ENCODE results near the gene CADM4. TPM values are rescaled to one million over a fixed set of nuclear protein-coding genes. Genes with fewer than 3 reads are reported as not detected.
A peak's percentile ranks its signal among the peaks of the same experiment; 100 is the strongest.

The CADM4 gene
- total RNA-seq, 3 donors from 2014 or later: 2.1 to 20.8 (median 18.0) TPM

DNA sequence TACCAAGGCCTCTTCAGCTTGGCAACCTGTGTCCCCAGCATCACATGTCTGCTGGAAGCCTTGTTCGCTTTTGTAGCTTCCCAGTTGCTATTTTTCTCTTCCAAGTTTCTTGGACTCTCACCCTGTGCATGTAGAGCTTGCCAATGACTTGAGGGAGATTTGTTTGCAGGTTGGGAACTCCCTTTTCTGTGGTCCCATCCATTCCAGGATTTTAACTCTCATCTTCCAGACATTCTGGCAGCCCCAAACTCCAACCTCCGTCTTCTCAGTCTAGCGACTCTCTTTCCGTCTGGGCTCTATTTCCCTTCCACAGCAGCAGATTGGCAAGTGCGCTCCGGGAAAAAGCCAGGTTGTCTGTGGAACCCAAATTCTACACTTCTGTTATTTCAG lies 21.3 kb upstream of the CADM4 start:
- Histone ChIP-seq H3K27me3 (no peaks in the 10 kb centered on the region), H3K27ac (peak overlapping the region in 1 of 2 donors; percentile 19)
- intact Hi-C loops (cut with DNase I; ENCODE audit: low total_unique reads): loop anchor here (5.0 kb wide), 1 partner anchor 1584 kb away; the partner anchor contains the start of gene ZNF574

GRCh38 chr19:43660301-43660970 lies 20.8 kb upstream of the CADM4 start:
- Histone ChIP-seq H3K27ac (peak overlapping the region in 1 of 2 donors; percentile 19), H3K4me3 (no peak overlapping the region), H3K36me3 (no peaks in the 10 kb centered on the region), H3K4me1 (no peaks in the 10 kb centered on the region), H3K27me3 (no peaks in the 10 kb centered on the region), H3K9me3 (no peaks in the 10 kb centered on the region)
- no peak for TF ChIP-seq POLR2A (IDR thresholded peaks at IDR 0.05)
- no peak for TF ChIP-seq POLR2AphosphoS5 (IDR thresholded peaks at IDR 0.05)
- TF ChIP-seq, protein P1, sequence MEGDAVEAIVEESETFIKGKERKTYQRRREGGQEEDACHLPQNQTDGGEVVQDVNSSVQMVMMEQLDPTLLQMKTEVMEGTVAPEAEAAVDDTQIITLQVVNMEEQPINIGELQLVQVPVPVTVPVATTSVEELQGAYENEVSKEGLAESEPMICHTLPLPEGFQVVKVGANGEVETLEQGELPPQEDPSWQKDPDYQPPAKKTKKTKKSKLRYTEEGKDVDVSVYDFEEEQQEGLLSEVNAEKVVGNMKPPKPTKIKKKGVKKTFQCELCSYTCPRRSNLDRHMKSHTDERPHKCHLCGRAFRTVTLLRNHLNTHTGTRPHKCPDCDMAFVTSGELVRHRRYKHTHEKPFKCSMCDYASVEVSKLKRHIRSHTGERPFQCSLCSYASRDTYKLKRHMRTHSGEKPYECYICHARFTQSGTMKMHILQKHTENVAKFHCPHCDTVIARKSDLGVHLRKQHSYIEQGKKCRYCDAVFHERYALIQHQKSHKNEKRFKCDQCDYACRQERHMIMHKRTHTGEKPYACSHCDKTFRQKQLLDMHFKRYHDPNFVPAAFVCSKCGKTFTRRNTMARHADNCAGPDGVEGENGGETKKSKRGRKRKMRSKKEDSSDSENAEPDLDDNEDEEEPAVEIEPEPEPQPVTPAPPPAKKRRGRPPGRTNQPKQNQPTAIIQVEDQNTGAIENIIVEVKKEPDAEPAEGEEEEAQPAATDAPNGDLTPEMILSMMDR (IDR thresholded peaks at IDR 0.05): no peak
- intact Hi-C loops (cut with DNase I; ENCODE audit: low total_unique reads): loop anchor here (5.0 kb wide), 1 partner anchor 1583 kb away; the partner anchor contains the start of gene ZNF574
- DNase-seq (ENCODE audit: low spot score in 2 of 2): no peak

More for the DNA sequence above, 21.3 kb upstream of the CADM4 start:
- DNase-seq (ENCODE audit: low spot score in 2 of 2): no peak
- Histone ChIP-seq H3K4me3 (no peak overlapping the region), H3K9me3 (no peaks in the 10 kb centered on the region), H3K36me3 (no peaks in the 10 kb centered on the region), H3K4me1 (no peaks in the 10 kb centered on the region)
- TF ChIP-seq POLR2A (IDR thresholded peaks at IDR 0.05): no peak
- TF ChIP-seq POLR2AphosphoS5 (IDR thresholded peaks at IDR 0.05): no peak
- TF ChIP-seq, protein P1 (IDR thresholded peaks at IDR 0.05): no peak

- TF ChIP-seq, protein P1 (IDR thresholded peaks at IDR 0.05): no peak
- TF ChIP-seq POLR2A (IDR thresholded peaks at IDR 0.05) (no peak), POLR2AphosphoS5 (IDR thresholded peaks at IDR 0.05) (no peak)
- H3K27me3 ChIP-seq: no peaks in the 10 kb centered on the region
- H3K9me3 ChIP-seq: no peaks in the 10 kb centered on the region
- no peak overlapping the region for H3K27ac ChIP-seq
- no peak for DNase-seq (ENCODE audit: low spot score in 2 of 2)
- H3K4me1 ChIP-seq: no peaks in the 10 kb centered on the region
- no peak overlapping the region for H3K4me3 ChIP-seq
- intact Hi-C loops (cut with DNase I; ENCODE audit: low total_unique reads): no loop called here
- H3K36me3 ChIP-seq: no peaks in the 10 kb centered on the region
Observed at GRCh38 chr19:43658494-43658893, 18.8 kb upstream of the CADM4 start.

DNA sequence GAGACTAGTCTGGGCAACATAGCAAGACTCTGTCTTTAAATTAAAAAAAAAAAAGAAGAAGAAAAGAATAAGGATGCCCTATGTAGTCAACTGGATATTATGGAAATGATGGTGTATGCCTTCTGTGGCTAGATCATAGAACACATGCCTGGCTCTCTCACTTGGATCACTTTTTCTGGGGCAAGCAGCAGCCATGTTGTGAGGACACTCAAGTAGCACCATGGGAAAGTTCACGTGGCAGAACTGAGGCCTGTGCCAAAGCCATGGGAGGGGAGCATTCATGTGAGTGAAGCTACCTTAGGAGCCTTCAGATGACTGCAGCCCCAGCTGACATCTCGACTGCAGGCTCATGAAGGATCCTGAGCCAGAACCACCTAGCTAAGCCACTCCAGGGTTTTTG lies 18.4 kb upstream of the CADM4 start:
- DNase-seq (ENCODE audit: low spot score in 2 of 2): no peak
- no peak for TF ChIP-seq POLR2AphosphoS5 (IDR thresholded peaks at IDR 0.05)
- no peak for TF ChIP-seq POLR2A (IDR thresholded peaks at IDR 0.05)
- TF ChIP-seq, protein P1 (IDR thresholded peaks at IDR 0.05): no peak
- Histone ChIP-seq H3K9me3 (no peaks in the 10 kb centered on the region), H3K27ac (no peak overlapping the region), H3K4me3 (no peak overlapping the region), H3K27me3 (no peaks in the 10 kb centered on the region), H3K4me1 (no peaks in the 10 kb centered on the region), H3K36me3 (no peaks in the 10 kb centered on the region)
- intact Hi-C loops (cut with DNase I; ENCODE audit: low total_unique reads): no loop called here

- no peaks in the 10 kb centered on the region for H3K4me1 ChIP-seq
- no peaks in the 10 kb centered on the region for H3K27me3 ChIP-seq
- DNase-seq (ENCODE audit: low spot score in 2 of 2): no peak
- TF ChIP-seq, protein P1 (IDR thresholded peaks at IDR 0.05): no peak
- TF ChIP-seq POLR2AphosphoS5 (IDR thresholded peaks at IDR 0.05) (no peak), POLR2A (IDR thresholded peaks at IDR 0.05) (no peak)
- intact Hi-C loops (cut with DNase I; ENCODE audit: low total_unique reads): no loop called here
- H3K4me3 ChIP-seq: no peak overlapping the region
- H3K9me3 ChIP-seq: no peaks in the 10 kb centered on the region
- H3K36me3 ChIP-seq: no peaks in the 10 kb centered on the region
- H3K27ac ChIP-seq: no peak overlapping the region
Observed at GRCh38 chr19:43656436-43656835, 16.8 kb upstream of the CADM4 start.

Data from breast epithelium (tissue), 4 donors.